Psoas muscle (tissue), 8 donors: ENCODE results near the gene SYNGR2. TPM values are rescaled to one million over a fixed set of nuclear protein-coding genes. Genes with fewer than 3 reads are reported as not detected.

ENCODE experiments used
- ATAC-seq, 4 donors: fragments of 200-7000 bp; cut with Tn5 transposase; one replicate each; pipeline ENCODE4 v1.9.1; 2020; ENCODE audit warnings: moderate library complexity in 3 of 4, mild to moderate bottlenecking in 2 of 4
- DNase-seq, 2 donors: peaks; one replicate each; pipeline ENCODE4 v3.0.0-alpha.2; 2020
- H3K27ac ChIP-seq: fragments of 200-600 bp; one replicate; pipeline ENCODE4 v1.8.0; 2022
- H3K27me3 ChIP-seq, 3 donors: fragments of 200-600 bp in 1 of 3; one replicate each; pipeline versions ENCODE4 v1.6.1 to v1.8.0; 2013 to 2022; ENCODE audit warnings: low read length in 2 of 3, mild to moderate bottlenecking in 2 of 3, moderate library complexity in 1 of 3; ENCODE audit not compliant: insufficient read depth in 3 of 3
- H3K36me3 ChIP-seq, 2 donors: fragments of 200-600 bp in 1 of 2; one replicate each; pipeline versions ENCODE4 v1.6.1 to v1.8.0; 2013 to 2022; ENCODE audit warnings: low read depth in 1 of 2, mild to moderate bottlenecking in 1 of 2, moderate library complexity in 1 of 2; ENCODE audit not compliant: insufficient read depth in 1 of 2
- H3K4me1 ChIP-seq: fragments of 200-600 bp; one replicate; pipeline ENCODE4 v1.8.0; 2022
- H3K4me3 ChIP-seq: fragments of 200-600 bp; one replicate; pipeline ENCODE4 v1.8.0; 2022; ENCODE audit warnings: mild to moderate bottlenecking
- H3K9me3 ChIP-seq: fragments of 200-600 bp; one replicate; pipeline ENCODE4 v1.8.0; 2022
- CTCF ChIP-seq: fragments of 200-600 bp; IDR thresholded peaks from one replicate; pipeline ENCODE4 v1.8.0; 2022; ENCODE audit warnings: antibody characterized with exemption
- WGBS, 3 donors: extraction: QIAGEN DNeasy Blood & Tissue Kit; methylation state at CpG; one replicate each; pipeline versions ENCODE4 v1.1.6 to v1.1.7; 2013; 5-methylcytosine and 5-hydroxymethylcytosine counted together
- intact Hi-C, 2 donors: fragments of 100-400 bp; cut with DNase I; formaldehyde crosslinking; loops; one replicate each; pipeline versions ENCODE4 v1.11.0 to v1.14.2; 2022
- polyA plus RNA-seq, 3 donors: library from polyadenylated mRNA; stranded (reverse); fragments of 200-250 nt; gene quantifications; one replicate each; pipeline ENCODE4 v1.2.3, GENCODE V29; 2013
- total RNA-seq, 4 donors: library from RNA; stranded (reverse); fragmentation: NEBNext Ultra II Directional in 2 of 4; extraction: Animal tissue kit (Norgen Biotek cat#: 25700) in 2 of 4; gene quantifications; one replicate each; pipeline versions ENCODE4 v1.2.1 to v1.2.4, GENCODE V29; 2021 to 2023
- donor health status: healthy with polysubstance abuse.
- donor health status: DM: no; HTN: no; CAD: no; lungs with moderate emphysema.
- donor health status: Bipolar disorder and iron deficiency.
- donor health status: healthy.
- donor health status: DM: yes; HTN: yes; CAD: no.
- donor health status: DM: no; HTN: no; CAD: no.
- donor health status: DM: no; HTN: no; CAD: no.
- donor health status: DM: yes; HTN: yes; CAD: no.

Gene SYNGR2
- total and polyA plus RNA-seq, 7 donors, result 61.7 to 313 (median 181) TPM

- no peaks in the 10 kb centered on the region for H3K27me3 ChIP-seq
- no peak for TF ChIP-seq CTCF
- intact Hi-C loops, result no loop called here
Observed at GRCh38 chr17:78147315-78147998, 20.9 kb upstream of the SYNGR2 start.

GRCh38 chr17:78148286-78149016, 19.9 kb upstream of the SYNGR2 start:
- TF ChIP-seq CTCF, result no peak
- H3K4me3 ChIP-seq, result no peak overlapping the region
- ATAC-seq, result no peak
- intact Hi-C loops, result no loop called here
- WGBS, 3 donors, result 67 to 71% (median 68%) methylated on average over 14 of the region's 14 CpGs
- H3K27ac ChIP-seq, result no peak overlapping the region
- no peaks in the 10 kb centered on the region for H3K27me3 ChIP-seq
- DNase-seq, result no peak
- H3K4me1 ChIP-seq, result peaks cover 15% of the 10 kb centered on the region
- no peaks in the 10 kb centered on the region for H3K36me3 ChIP-seq
- no peaks in the 10 kb centered on the region for H3K9me3 ChIP-seq

More at GRCh38 chr17:78147315-78147998, 20.9 kb upstream of the SYNGR2 start:
- ATAC-seq (no peak), DNase-seq (no peak)
- peaks cover 15% of the 10 kb centered on the region for H3K4me1 ChIP-seq
- H3K36me3 ChIP-seq, result no peaks in the 10 kb centered on the region
- WGBS, 3 donors, result 74 to 81% (median 76%) methylated on average over 8 of the region's 8 CpGs
- H3K9me3 ChIP-seq, result no peaks in the 10 kb centered on the region
- no peak overlapping the region for H3K27ac ChIP-seq
- H3K4me3 ChIP-seq, result no peak overlapping the region

GRCh38 chr17:78151514-78152008, 16.8 kb upstream of the SYNGR2 start:
- H3K4me1 ChIP-seq, result no peaks in the 10 kb centered on the region
- TF ChIP-seq CTCF, result no peak
- 61 to 77% (median 67%) methylated on average over 7 of the region's 7 CpGs for WGBS, 3 donors
- DNase-seq (no peak), ATAC-seq (no peak)
- no peaks in the 10 kb centered on the region for H3K27me3 ChIP-seq
- H3K36me3 ChIP-seq, result no peaks in the 10 kb centered on the region
- no peak overlapping the region for H3K27ac ChIP-seq
- H3K4me3 ChIP-seq, result no peak overlapping the region
- no peaks in the 10 kb centered on the region for H3K9me3 ChIP-seq
- intact Hi-C loops, result no loop called here

- intact Hi-C loops, result no loop called here
Observed at GRCh38 chr17:78154903-78155811, 13.2 kb upstream of the SYNGR2 start.

More at GRCh38 chr17:78154903-78155811, 13.2 kb upstream of the SYNGR2 start:
- DNase-seq, result no peak
- TF ChIP-seq CTCF, result no peak
- WGBS, 3 donors, result 83 to 88% (median 83%) methylated on average over 11 of the region's 11 CpGs
- no peaks in the 10 kb centered on the region for H3K27me3 ChIP-seq
- no peaks in the 10 kb centered on the region for H3K36me3 ChIP-seq
- no peak overlapping the region for H3K4me3 ChIP-seq
- ATAC-seq, result no peak
- no peaks in the 10 kb centered on the region for H3K9me3 ChIP-seq
- H3K27ac ChIP-seq, result no peak overlapping the region
- H3K4me1 ChIP-seq, result no peaks in the 10 kb centered on the region
